Measurements from ENCODE around the gene SEZ6.

The SEZ6 gene

DNA sequence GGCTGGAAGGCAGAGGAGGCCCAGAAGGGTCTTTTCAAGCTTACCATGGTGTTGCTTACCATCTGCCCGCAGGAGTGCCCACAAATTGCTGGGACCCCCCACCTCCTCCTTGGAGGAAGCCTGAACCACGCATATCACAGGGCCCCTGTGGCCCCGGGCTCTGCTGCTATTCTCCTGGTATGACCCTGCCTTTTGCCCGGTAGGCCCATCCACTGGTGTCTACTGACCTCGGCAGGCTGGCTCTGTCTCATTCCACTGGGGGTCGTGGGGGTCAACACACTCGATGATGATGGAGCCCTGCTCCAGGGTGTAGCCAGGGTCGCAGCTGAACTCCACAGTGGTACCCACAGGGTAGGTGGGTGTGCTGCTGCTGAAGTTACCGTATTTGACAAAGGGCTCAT, 46.4 kb downstream of the SEZ6 start:
- peaks cover 3% of the 10 kb centered on the region; the same call in 1 of the 2 replicates for H3K27me3 ChIP-seq (ENCODE audit: insufficient read depth, low read length)
- no peak overlapping the region for H3K4me3 ChIP-seq (ENCODE audit: low read depth, low read length)
- H3K4me1 ChIP-seq (ENCODE audit: control insufficient read depth, insufficient read depth, low read length, unreplicated experiment) = peaks cover 5% of the 10 kb centered on the region
- H3K79me2 ChIP-seq (ENCODE audit: control insufficient read depth, insufficient read depth, low read length, unreplicated experiment) = no peaks in the 10 kb centered on the region
- no peaks in the 10 kb centered on the region for H3K36me3 ChIP-seq (ENCODE audit: insufficient read depth, low read length)
- H3K27ac ChIP-seq (ENCODE audit: low read depth, low read length) = no peak overlapping the region
- H2AFZ ChIP-seq (ENCODE audit: low read length, unreplicated experiment) = no peak overlapping the region

DNA sequence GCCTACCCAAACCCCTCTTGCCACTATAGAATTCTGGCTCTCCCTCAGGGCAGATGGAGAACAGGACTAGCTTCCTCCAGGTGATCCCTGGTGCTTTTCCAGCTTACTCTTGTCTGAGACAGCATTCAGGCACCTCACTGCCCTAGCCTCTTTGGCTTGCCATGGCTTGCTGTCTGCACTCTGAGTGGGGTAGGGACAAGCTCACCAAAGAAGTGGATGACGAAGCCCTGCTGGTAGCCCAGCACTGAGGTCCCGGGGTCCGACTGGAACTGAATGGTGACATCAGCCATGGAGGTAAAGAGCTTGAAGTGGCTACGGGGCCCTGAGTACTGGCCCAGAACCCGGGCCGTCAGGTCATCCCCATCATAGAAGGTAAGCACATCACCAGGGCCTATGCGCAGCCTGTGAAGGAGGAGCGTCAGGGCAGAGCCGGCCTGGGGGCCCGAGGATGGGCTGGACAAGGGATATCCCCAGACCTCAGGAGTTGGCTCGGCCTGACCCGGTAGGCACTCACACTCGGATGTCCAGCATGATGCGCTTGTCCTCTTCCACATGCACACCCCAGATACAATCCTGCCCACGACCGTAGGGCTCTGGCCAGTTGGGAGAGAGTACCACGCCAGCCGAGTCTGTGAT, 46.9 kb downstream of the SEZ6 start:
- H3K79me2 ChIP-seq (ENCODE audit: control insufficient read depth, insufficient read depth, low read length, unreplicated experiment) = no peaks in the 10 kb centered on the region
- peaks cover 3% of the 10 kb centered on the region; the same call in 1 of the 2 replicates for H3K27me3 ChIP-seq (ENCODE audit: insufficient read depth, low read length)
- no peaks in the 10 kb centered on the region for H3K36me3 ChIP-seq (ENCODE audit: insufficient read depth, low read length)
- no peak overlapping the region for H2AFZ ChIP-seq (ENCODE audit: low read length, unreplicated experiment)
- H3K27ac ChIP-seq (ENCODE audit: low read depth, low read length) = no peak overlapping the region
- no peak overlapping the region for H3K4me3 ChIP-seq (ENCODE audit: low read depth, low read length)
- H3K4me1 ChIP-seq (ENCODE audit: control insufficient read depth, insufficient read depth, low read length, unreplicated experiment) = no peaks in the 10 kb centered on the region

DNA sequence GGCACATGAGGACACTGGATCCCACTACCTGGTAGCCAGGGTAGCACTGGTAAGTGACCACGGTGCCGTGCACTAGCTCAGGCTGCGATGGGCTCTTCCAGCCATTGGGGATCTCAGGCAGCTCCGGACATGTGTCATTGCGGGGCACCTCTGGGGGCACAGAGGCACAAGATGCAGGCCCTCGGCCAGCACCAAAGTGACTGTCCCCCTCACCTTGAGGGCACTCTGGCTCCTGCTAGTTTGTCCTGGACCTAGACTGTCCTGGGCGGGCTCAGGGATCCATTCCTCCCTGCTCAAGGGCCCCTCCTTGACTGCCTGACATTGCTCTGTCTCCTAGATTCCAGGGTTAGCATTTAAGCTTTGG, 47.9 kb downstream of the SEZ6 start:
- no peak overlapping the region for H3K27ac ChIP-seq (ENCODE audit: low read depth, low read length)
- H3K4me3 ChIP-seq (ENCODE audit: low read depth, low read length) = no peak overlapping the region
- no peaks in the 10 kb centered on the region for H3K79me2 ChIP-seq (ENCODE audit: control insufficient read depth, insufficient read depth, low read length, unreplicated experiment)
- H2AFZ ChIP-seq (ENCODE audit: low read length, unreplicated experiment) = no peak overlapping the region
- no peaks in the 10 kb centered on the region for H3K4me1 ChIP-seq (ENCODE audit: control insufficient read depth, insufficient read depth, low read length, unreplicated experiment)
- peaks cover 3% of the 10 kb centered on the region; the same call in 1 of the 2 replicates for H3K27me3 ChIP-seq (ENCODE audit: insufficient read depth, low read length)
- H3K36me3 ChIP-seq (ENCODE audit: insufficient read depth, low read length) = no peaks in the 10 kb centered on the region

DNA sequence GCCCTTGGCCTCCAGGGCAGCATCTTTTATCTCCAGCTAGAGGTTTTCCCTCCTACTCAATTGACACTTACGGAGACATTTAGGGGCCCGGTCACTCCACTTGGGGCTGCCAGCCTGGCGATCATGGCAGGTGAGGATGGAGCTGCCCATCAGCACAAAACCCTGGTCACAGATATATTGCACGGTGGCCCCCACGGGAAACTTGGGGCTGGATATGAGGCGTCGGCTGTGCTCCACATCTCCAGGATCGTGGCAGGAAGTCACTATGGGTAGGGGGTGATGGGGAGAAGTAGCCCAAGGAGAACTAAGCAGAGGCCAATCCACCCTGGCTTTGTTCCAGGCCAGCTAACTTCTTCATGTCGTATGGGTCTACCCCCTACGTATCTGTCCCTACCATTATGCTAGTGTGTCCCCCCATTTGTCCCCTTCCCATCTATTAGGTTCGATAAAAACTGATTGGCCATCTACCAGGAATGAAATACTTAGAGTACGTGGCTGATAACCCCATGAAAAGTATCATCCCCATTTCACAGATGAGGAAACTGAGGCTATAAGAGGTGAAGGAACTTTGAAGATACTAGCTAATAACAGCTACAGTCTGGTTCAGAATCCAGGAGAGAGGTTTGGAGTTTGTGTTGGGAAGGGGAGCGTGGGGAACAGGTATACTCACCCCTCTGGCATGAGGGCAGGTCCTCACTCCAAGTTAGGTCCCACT, 48.4 kb downstream of the SEZ6 start:
- Histone ChIP-seq H3K4me1 (ENCODE audit: control insufficient read depth, insufficient read depth, low read length, unreplicated experiment) (no peaks in the 10 kb centered on the region), H3K36me3 (ENCODE audit: insufficient read depth, low read length) (no peaks in the 10 kb centered on the region), H3K27me3 (ENCODE audit: insufficient read depth, low read length) (peaks cover 3% of the 10 kb centered on the region; the same call in 1 of the 2 replicates), H3K4me3 (ENCODE audit: low read depth, low read length) (no peak overlapping the region), H3K27ac (ENCODE audit: low read depth, low read length) (no peak overlapping the region), H2AFZ (ENCODE audit: low read length, unreplicated experiment) (no peak overlapping the region), H3K79me2 (ENCODE audit: control insufficient read depth, insufficient read depth, low read length, unreplicated experiment) (no peaks in the 10 kb centered on the region)

DNA sequence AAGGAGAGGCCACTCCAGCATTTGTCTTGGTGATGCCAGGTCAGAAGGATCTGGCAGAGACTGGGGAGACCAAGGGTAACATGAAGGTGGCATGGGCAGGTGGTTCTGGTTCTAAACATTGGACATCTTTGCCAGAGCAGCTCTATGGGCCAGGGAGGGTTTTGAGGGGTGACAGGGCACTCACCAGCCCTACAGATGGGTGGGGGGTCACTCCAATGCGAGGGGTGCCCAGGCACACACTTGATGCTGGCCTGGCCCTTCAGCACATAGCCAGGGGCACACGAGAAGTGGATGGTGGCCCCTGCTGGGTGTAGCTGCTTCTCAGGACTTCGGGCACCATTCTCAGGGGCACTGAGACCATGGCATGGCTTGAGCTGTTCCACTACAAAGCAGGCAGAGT, 49.0 kb downstream of the SEZ6 start:
- no peak overlapping the region for H3K27ac ChIP-seq (ENCODE audit: low read depth, low read length)
- no peaks in the 10 kb centered on the region for H3K4me1 ChIP-seq (ENCODE audit: control insufficient read depth, insufficient read depth, low read length, unreplicated experiment)
- no peak overlapping the region for H2AFZ ChIP-seq (ENCODE audit: low read length, unreplicated experiment)
- no peaks in the 10 kb centered on the region for H3K79me2 ChIP-seq (ENCODE audit: control insufficient read depth, insufficient read depth, low read length, unreplicated experiment)
- H3K36me3 ChIP-seq (ENCODE audit: insufficient read depth, low read length) = no peaks in the 10 kb centered on the region
- H3K27me3 ChIP-seq (ENCODE audit: insufficient read depth, low read length) = no peaks in the 10 kb centered on the region
- H3K4me3 ChIP-seq (ENCODE audit: low read depth, low read length) = no peak overlapping the region

DNA sequence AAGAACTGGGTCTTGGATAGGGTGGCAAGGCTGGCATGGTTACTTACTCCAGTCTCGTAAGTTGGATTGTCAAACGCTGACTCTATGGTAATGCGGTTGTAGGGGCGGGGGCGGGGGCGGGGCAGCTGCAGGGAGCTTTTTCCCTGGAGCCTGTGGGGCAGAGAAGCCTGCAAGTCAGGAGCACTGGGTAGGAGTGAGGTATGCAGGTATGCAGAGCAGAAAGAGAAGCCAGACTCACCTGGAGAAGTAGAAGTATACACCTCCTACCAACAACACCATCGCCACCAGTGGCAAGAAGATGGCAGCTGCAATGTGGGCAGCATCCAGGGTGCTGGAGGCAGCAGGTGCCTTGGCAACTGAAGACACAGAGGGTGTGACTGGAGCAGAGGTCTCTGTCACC, 49.7 kb downstream of the SEZ6 start:
- H3K79me2 ChIP-seq (ENCODE audit: control insufficient read depth, insufficient read depth, low read length, unreplicated experiment) = no peaks in the 10 kb centered on the region
- no peaks in the 10 kb centered on the region for H3K4me1 ChIP-seq (ENCODE audit: control insufficient read depth, insufficient read depth, low read length, unreplicated experiment)
- H3K27ac ChIP-seq (ENCODE audit: low read depth, low read length) = no peak overlapping the region
- no peaks in the 10 kb centered on the region for H3K27me3 ChIP-seq (ENCODE audit: insufficient read depth, low read length)
- no peak overlapping the region for H2AFZ ChIP-seq (ENCODE audit: low read length, unreplicated experiment)
- H3K36me3 ChIP-seq (ENCODE audit: insufficient read depth, low read length) = no peaks in the 10 kb centered on the region
- H3K4me3 ChIP-seq (ENCODE audit: low read depth, low read length) = no peak overlapping the region

DNA sequence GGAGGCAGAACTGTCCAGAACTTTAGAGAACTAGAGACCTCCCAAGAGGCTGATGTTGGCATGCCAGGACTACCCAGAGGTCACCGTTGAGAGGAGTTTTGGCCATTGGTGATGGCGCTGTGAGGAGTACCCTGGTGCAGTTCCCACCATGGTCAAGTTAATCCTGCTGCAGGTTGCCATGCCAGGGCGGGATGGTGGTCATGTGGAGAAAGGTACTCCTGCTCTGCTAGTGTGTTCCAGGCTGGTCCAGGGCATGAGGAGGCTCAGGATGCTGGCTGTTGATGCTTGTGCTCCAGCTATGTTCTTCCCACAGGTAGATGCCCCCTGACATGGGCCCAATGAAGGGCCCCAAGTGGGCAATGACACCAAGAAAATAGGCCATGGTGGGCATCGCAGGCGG, 50.4 kb downstream of the SEZ6 start:
- H3K4me3 ChIP-seq (ENCODE audit: low read depth, low read length) = no peak overlapping the region
- no peaks in the 10 kb centered on the region for H3K4me1 ChIP-seq (ENCODE audit: control insufficient read depth, insufficient read depth, low read length, unreplicated experiment)
- no peak overlapping the region for H2AFZ ChIP-seq (ENCODE audit: low read length, unreplicated experiment)
- H3K36me3 ChIP-seq (ENCODE audit: insufficient read depth, low read length) = no peaks in the 10 kb centered on the region
- H3K79me2 ChIP-seq (ENCODE audit: control insufficient read depth, insufficient read depth, low read length, unreplicated experiment) = peaks cover 5% of the 10 kb centered on the region
- no peaks in the 10 kb centered on the region for H3K27me3 ChIP-seq (ENCODE audit: insufficient read depth, low read length)
- no peak overlapping the region for H3K27ac ChIP-seq (ENCODE audit: low read depth, low read length)

DNA sequence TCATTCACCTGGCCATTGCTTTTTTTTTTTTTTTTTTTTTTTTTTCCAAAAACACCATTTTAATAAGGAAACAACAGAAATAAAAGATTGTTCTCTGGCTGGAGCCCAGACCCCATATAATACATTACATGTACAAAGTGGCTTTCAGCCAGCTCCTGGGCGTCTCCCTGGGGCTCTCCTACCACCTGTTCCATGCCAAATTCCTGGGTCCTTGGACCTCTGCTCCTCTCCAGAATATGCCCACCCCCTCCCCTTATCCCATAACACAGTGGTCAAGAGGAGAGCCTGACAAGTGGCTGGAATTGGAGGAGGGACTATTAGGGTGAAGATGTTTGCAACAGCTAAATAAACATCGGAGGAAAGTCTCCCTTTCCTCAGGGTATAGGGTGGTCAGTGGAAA, 50.9 kb downstream of the SEZ6 start:
- Histone ChIP-seq H2AFZ (ENCODE audit: low read length, unreplicated experiment) (no peak overlapping the region), H3K4me3 (ENCODE audit: low read depth, low read length) (no peak overlapping the region), H3K27me3 (ENCODE audit: insufficient read depth, low read length) (no peaks in the 10 kb centered on the region), H3K27ac (ENCODE audit: low read depth, low read length) (no peak overlapping the region), H3K4me1 (ENCODE audit: control insufficient read depth, insufficient read depth, low read length, unreplicated experiment) (no peaks in the 10 kb centered on the region), H3K36me3 (ENCODE audit: insufficient read depth, low read length) (no peaks in the 10 kb centered on the region), H3K79me2 (ENCODE audit: control insufficient read depth, insufficient read depth, low read length, unreplicated experiment) (peaks cover 10% of the 10 kb centered on the region)

DNA sequence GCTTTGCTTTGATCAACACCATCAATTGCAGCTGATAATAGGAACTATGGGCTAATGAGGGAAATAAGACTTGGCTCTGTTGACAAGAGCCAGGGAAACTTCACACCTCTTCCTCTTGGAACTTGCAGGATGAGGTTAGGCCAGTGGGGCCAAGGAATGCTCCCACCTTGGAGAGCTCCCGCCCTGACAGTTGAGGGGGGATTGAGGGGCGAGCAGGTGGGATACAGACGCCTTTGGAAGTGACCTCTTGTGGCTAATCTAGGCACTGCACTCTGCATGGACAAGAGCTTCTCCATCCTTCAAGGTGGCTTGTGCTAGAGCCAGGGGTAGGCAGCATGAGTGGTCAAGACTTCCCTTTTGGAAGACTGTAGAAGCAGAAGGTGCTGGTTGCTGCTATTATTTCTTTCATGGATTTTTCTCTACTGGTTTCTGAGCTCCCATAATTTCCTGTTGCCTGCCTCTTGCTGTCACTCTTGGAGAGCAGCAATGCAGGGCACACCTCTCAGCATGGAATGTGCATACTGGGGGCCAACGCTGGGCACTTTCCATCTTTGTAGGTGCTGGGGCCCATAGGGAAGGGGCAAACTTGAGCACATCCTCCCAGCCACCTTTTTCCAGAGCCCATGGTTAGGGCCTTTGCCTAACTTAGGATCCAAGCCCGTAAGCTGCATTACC, 52.3 kb downstream of the SEZ6 start:
- no peak overlapping the region for H2AFZ ChIP-seq (ENCODE audit: low read length, unreplicated experiment)
- no peak overlapping the region for H3K4me3 ChIP-seq (ENCODE audit: low read depth, low read length)
- no peaks in the 10 kb centered on the region for H3K27me3 ChIP-seq (ENCODE audit: insufficient read depth, low read length)
- no peaks in the 10 kb centered on the region for H3K4me1 ChIP-seq (ENCODE audit: control insufficient read depth, insufficient read depth, low read length, unreplicated experiment)
- H3K36me3 ChIP-seq (ENCODE audit: insufficient read depth, low read length) = no peaks in the 10 kb centered on the region
- peaks cover 23% of the 10 kb centered on the region for H3K79me2 ChIP-seq (ENCODE audit: control insufficient read depth, insufficient read depth, low read length, unreplicated experiment)
- H3K27ac ChIP-seq (ENCODE audit: low read depth, low read length) = no peak overlapping the region

DNA sequence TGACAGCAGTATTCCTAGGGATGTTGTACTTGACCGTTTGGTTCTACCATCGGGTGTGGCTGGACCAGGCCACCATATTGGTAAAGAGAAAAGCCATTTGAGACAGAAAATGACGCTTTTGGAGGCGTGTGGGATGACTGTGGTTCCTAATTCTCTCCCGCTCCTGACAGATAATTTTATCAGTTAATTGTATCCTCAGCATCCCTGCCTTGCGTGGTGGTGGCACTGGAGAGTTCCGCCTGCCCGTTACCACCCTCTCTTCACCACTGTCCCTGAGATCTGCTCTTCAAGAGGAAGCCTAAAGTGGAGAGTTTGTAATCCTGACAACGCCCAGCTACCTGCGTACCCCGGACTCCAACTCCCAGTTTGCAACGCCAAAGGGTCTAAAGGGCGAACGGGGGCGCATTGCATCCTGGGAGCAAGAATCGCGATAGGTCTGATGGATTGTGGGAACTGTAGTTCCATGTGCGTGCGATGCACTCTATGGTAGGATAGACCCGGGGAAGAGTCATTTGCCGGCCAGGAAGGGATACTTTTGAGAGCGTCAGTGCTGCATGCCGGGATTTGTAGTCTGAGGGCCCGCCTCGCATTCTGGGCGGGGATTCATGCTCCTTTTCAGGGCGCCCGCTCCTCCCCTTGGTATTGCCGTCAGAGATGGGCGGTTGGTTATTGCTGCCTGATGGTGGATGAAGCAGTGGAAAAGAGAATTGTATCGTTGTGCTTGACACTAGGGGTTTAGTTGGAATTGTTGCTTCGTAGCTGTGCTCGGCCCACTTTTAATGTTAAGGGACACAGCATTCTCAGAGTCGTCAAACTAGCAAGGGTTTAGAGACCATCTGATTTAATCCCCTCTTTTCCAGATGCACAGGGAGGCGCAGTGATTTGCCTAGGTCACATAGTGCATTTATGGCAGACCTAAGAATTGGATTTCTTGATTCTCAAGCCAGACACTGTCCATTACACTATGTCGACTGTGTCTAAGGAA, 53.5 kb downstream of the SEZ6 start:
- H3K79me2 ChIP-seq (ENCODE audit: control insufficient read depth, insufficient read depth, low read length, unreplicated experiment) = peaks cover 36% of the 10 kb centered on the region
- no peaks in the 10 kb centered on the region for H3K36me3 ChIP-seq (ENCODE audit: insufficient read depth, low read length)
- H2AFZ ChIP-seq (ENCODE audit: low read length, unreplicated experiment) = peak overlapping the region; percentile 93
- peaks cover 12% of the 10 kb centered on the region for H3K4me1 ChIP-seq (ENCODE audit: control insufficient read depth, insufficient read depth, low read length, unreplicated experiment)
- peak overlapping the region; percentile 95 for H3K4me3 ChIP-seq (ENCODE audit: low read depth, low read length)
- peak overlapping the region; percentile 97 for H3K27ac ChIP-seq (ENCODE audit: low read depth, low read length)
- no peaks in the 10 kb centered on the region for H3K27me3 ChIP-seq (ENCODE audit: insufficient read depth, low read length)

Measured in ACC112 (cell line).